HCT116 (cell line): ENCODE data around the gene AQP6. TPM values are rescaled to one million over a fixed set of nuclear protein-coding genes. Genes with fewer than 3 reads are reported as not detected.

ENCODE experiments used
- ATF3 ChIP-seq: IDR thresholded peaks from 2 replicates; pipeline ENCODE4 v1.6.1; 2012
- ELF1 ChIP-seq: IDR thresholded peaks from 2 replicates; pipeline ENCODE4 v1.6.1; 2012; ENCODE audit warnings: low read depth, borderline replicate concordance
- EZH2 ChIP-seq: fragments of 200-600 bp; sonication (generic); IDR thresholded peaks from 2 replicates; pipeline ENCODE4 v1.6.1; 2017; ENCODE audit warnings: antibody characterized with exemption, mixed run types
- EZH2phosphoT487 ChIP-seq: fragments of 200-600 bp; IDR thresholded peaks from 2 replicates; pipeline ENCODE4 v1.6.1; 2018; ENCODE audit warnings: antibody characterized with exemption, borderline replicate concordance
- JUND ChIP-seq: IDR thresholded peaks from 2 replicates; pipeline ENCODE4 v1.6.1; 2012
- POLR2A ChIP-seq: IDR thresholded peaks from 2 replicates; pipeline ENCODE4 v1.7.0; 2011; ENCODE audit warnings: borderline replicate concordance; ENCODE audit not compliant: insufficient read depth, insufficient read length; ENCODE audit errors: extremely low read depth
- REST ChIP-seq: IDR thresholded peaks from 2 replicates; pipeline ENCODE4 v1.6.1; 2012; ENCODE audit warnings: low read depth
- SP1 ChIP-seq: IDR thresholded peaks from 2 replicates; pipeline ENCODE4 v1.6.1; 2012; ENCODE audit warnings: low read depth
- SRF ChIP-seq: IDR thresholded peaks from 2 replicates; pipeline ENCODE4 v1.6.1; 2012; ENCODE audit warnings: low read depth
- ZFX ChIP-seq: fragments of 450-650 bp; IDR thresholded peaks from 2 replicates; pipeline ENCODE4 v1.6.1; 2017
- total RNA-seq: library from RNA; stranded (reverse); gene quantifications from one replicate; pipeline ENCODE4 v1.2.1, GENCODE V29; 2021; ENCODE audit not compliant: unreplicated experiment
- TF ChIP-seq, protein P1 (sequence below): IDR thresholded peaks from 2 replicates; pipeline ENCODE4 v1.6.1; 2011; ENCODE audit warnings: mild to moderate bottlenecking, low read length, moderate library complexity; ENCODE audit not compliant: insufficient replicate concordance; ENCODE audit errors: extremely low read depth

The AQP6 gene
- total RNA-seq, 1 experiment from 2014 or later: not detected

DNA sequence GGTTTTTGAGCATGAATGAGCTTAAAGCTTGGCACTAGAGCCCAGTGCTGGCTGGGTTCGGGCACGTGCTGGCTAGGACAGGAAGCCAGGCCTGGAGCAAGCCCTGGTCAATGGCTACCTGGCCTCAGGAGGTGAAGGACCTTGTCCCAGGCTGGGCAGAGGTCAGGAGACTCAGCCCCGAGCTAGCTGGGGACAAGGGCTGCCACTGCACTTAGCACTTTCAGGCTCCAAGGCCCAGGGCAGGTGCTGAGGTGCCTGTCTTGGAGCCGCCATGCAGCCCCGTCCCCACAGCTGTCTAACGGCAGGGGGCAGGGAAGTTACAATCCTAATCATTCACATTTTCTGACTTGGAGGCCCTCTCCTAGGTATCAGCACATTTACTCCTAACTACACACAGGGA, 4.3 kb upstream of the AQP6 start (continued):
- TF ChIP-seq REST (no peak), ELF1 (no peak), JUND (no peak), ZFX (no peak), SRF (no peak), EZH2phosphoT487 (no peak), POLR2A (no peak), EZH2 (no peak), SP1 (no peak), ATF3 (no peak)
- TF ChIP-seq, protein P1, sequence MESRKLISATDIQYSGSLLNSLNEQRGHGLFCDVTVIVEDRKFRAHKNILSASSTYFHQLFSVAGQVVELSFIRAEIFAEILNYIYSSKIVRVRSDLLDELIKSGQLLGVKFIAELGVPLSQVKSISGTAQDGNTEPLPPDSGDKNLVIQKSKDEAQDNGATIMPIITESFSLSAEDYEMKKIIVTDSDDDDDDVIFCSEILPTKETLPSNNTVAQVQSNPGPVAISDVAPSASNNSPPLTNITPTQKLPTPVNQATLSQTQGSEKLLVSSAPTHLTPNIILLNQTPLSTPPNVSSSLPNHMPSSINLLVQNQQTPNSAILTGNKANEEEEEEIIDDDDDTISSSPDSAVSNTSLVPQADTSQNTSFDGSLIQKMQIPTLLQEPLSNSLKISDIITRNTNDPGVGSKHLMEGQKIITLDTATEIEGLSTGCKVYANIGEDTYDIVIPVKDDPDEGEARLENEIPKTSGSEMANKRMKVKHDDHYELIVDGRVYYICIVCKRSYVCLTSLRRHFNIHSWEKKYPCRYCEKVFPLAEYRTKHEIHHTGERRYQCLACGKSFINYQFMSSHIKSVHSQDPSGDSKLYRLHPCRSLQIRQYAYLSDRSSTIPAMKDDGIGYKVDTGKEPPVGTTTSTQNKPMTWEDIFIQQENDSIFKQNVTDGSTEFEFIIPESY: no peak
